ENCODE measurements around the gene KRTCAP2.

KRTCAP2 gene

DNA sequence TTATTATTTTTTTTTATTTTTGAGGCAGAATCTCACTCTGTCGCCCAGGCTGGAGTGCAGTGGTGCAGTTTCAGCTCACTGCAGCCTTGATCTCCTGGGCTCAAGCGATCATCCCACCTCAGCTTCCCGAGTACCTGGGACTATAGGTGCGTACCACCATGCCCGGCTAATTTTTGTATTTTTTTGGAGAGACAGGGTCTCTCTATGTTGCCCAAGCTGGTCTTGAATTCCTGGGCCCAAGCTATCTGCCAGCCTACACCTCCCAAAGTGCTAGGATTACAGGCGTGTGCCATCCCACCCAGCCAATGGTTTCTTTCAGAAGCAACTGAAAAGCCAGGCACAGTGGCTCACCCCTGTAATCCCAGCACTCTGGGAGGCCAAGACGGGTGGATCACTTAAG is 2.3 kb downstream of the KRTCAP2 start:
- no peak overlapping the region for H3K27ac ChIP-seq (replicated peaks)
- no peaks in the 10 kb centered on the region for H3K27me3 ChIP-seq (ENCODE audit: insufficient read depth, poor library complexity, severe bottlenecking)
- no peak for DNase-seq (ENCODE audit: low read depth in 1 of 2, low spot score in 1 of 2)
- no peak overlapping the region for H3K4me3 ChIP-seq (replicated peaks; ENCODE audit: insufficient read depth, low read length)
- TF ChIP-seq GABPA (IDR thresholded peaks at IDR 0.05; ENCODE audit: low read depth): no peak
- no peak for TF ChIP-seq POLR2AphosphoS5 (IDR thresholded peaks at IDR 0.05; ENCODE audit: low read depth)
- TF ChIP-seq REST (IDR thresholded peaks at IDR 0.05; ENCODE audit: insufficient replicate concordance, low read depth): no peak
- TF ChIP-seq, protein P1, sequence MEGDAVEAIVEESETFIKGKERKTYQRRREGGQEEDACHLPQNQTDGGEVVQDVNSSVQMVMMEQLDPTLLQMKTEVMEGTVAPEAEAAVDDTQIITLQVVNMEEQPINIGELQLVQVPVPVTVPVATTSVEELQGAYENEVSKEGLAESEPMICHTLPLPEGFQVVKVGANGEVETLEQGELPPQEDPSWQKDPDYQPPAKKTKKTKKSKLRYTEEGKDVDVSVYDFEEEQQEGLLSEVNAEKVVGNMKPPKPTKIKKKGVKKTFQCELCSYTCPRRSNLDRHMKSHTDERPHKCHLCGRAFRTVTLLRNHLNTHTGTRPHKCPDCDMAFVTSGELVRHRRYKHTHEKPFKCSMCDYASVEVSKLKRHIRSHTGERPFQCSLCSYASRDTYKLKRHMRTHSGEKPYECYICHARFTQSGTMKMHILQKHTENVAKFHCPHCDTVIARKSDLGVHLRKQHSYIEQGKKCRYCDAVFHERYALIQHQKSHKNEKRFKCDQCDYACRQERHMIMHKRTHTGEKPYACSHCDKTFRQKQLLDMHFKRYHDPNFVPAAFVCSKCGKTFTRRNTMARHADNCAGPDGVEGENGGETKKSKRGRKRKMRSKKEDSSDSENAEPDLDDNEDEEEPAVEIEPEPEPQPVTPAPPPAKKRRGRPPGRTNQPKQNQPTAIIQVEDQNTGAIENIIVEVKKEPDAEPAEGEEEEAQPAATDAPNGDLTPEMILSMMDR (IDR thresholded peaks at IDR 0.05; ENCODE audit: insufficient read depth, low read length): no peak
- TF ChIP-seq SPI1 (IDR thresholded peaks at IDR 0.05; ENCODE audit: borderline replicate concordance, low read depth): no peak

GRCh38 chr1:155170101-155170785 is 2.9 kb downstream of the KRTCAP2 start:
- H3K27ac ChIP-seq (replicated peaks): no peak overlapping the region
- DNase-seq (ENCODE audit: low read depth in 1 of 2, low spot score in 1 of 2): no peak
- no peaks in the 10 kb centered on the region for H3K27me3 ChIP-seq (ENCODE audit: insufficient read depth, poor library complexity, severe bottlenecking)
- no peak overlapping the region for H3K4me3 ChIP-seq (replicated peaks; ENCODE audit: insufficient read depth, low read length)
- no peak for TF ChIP-seq SPI1 (IDR thresholded peaks at IDR 0.05; ENCODE audit: borderline replicate concordance, low read depth)
- no peak for TF ChIP-seq REST (IDR thresholded peaks at IDR 0.05; ENCODE audit: insufficient replicate concordance, low read depth)
- TF ChIP-seq, protein P1 (IDR thresholded peaks at IDR 0.05; ENCODE audit: insufficient read depth, low read length): no peak
- no peak for TF ChIP-seq POLR2AphosphoS5 (IDR thresholded peaks at IDR 0.05; ENCODE audit: low read depth)
- TF ChIP-seq GABPA (IDR thresholded peaks at IDR 0.05; ENCODE audit: low read depth): no peak

GRCh38 chr1:155169541-155169940 is 3.6 kb downstream of the KRTCAP2 start:
- Histone ChIP-seq H3K27ac (replicated peaks) (no peak overlapping the region), H3K4me3 (replicated peaks; ENCODE audit: insufficient read depth, low read length) (no peak overlapping the region), H3K27me3 (ENCODE audit: insufficient read depth, poor library complexity, severe bottlenecking) (no peaks in the 10 kb centered on the region)
- TF ChIP-seq GABPA (IDR thresholded peaks at IDR 0.05; ENCODE audit: low read depth) (no peak), SPI1 (IDR thresholded peaks at IDR 0.05; ENCODE audit: borderline replicate concordance, low read depth) (no peak), POLR2AphosphoS5 (IDR thresholded peaks at IDR 0.05; ENCODE audit: low read depth) (no peak), REST (IDR thresholded peaks at IDR 0.05; ENCODE audit: insufficient replicate concordance, low read depth) (no peak)
- TF ChIP-seq, protein P1 (IDR thresholded peaks at IDR 0.05; ENCODE audit: insufficient read depth, low read length): no peak
- no peak for DNase-seq (ENCODE audit: low read depth in 1 of 2, low spot score in 1 of 2)

Data from HL-60 (cell line).